Effector memory CD4-positive, alpha-beta T cell (primary cell): ENCODE results near the gene BRD1.

Experiments
- DNase-seq, 3 donors: peaks; one replicate each; pipeline ENCODE4 v3.0.0-alpha.2; 2020
- H3K27ac ChIP-seq: 2 replicates; pipeline ENCODE4 v1.7.0; 2013; ENCODE audit warnings: mild to moderate bottlenecking, low read length, moderate library complexity; ENCODE audit not compliant: insufficient read depth, poor library complexity, severe bottlenecking
- H3K27me3 ChIP-seq: replicated peaks from 2 replicates; pipeline ENCODE4 v1.7.0; 2013; ENCODE audit warnings: mild to moderate bottlenecking, low read length; ENCODE audit not compliant: insufficient read depth, control insufficient read depth, poor library complexity, severe bottlenecking
- H3K36me3 ChIP-seq: 2 replicates; pipeline ENCODE4 v1.7.0; 2013; ENCODE audit warnings: mild to moderate bottlenecking, low read length, moderate library complexity; ENCODE audit not compliant: control insufficient read depth, insufficient read depth
- H3K4me1 ChIP-seq: 2 replicates; pipeline ENCODE4 v1.7.0; 2013; ENCODE audit warnings: low read length, mild to moderate bottlenecking; ENCODE audit not compliant: control insufficient read depth, insufficient read depth, poor library complexity, severe bottlenecking
- H3K4me3 ChIP-seq: 2 replicates; pipeline ENCODE4 v1.7.0; 2013; ENCODE audit warnings: low read length, low read depth, mild to moderate bottlenecking; ENCODE audit not compliant: insufficient read depth, poor library complexity, severe bottlenecking
- H3K9me3 ChIP-seq: 2 replicates; pipeline ENCODE4 v1.7.0; 2013; ENCODE audit warnings: mild to moderate bottlenecking, low read length, moderate library complexity; ENCODE audit not compliant: control insufficient read depth

Gene BRD1

GRCh38 chr22:49724030-49724892 lies 103.4 kb downstream of the BRD1 start:
- no peak overlapping the region for H3K27ac ChIP-seq
- H3K27me3 ChIP-seq = peaks cover 5% of the 10 kb centered on the region
- peak in 1 of 3 donors; percentile 20 for DNase-seq
- no peaks in the 10 kb centered on the region for H3K36me3 ChIP-seq
- no peaks in the 10 kb centered on the region for H3K4me1 ChIP-seq
- peak overlapping the region; percentile 66 for H3K4me3 ChIP-seq
- no peaks in the 10 kb centered on the region for H3K9me3 ChIP-seq

- Histone ChIP-seq H3K4me3 (no peak overlapping the region), H3K9me3 (no peaks in the 10 kb centered on the region), H3K4me1 (no peaks in the 10 kb centered on the region), H3K27me3 (peaks cover 5% of the 10 kb centered on the region), H3K27ac (no peak overlapping the region), H3K36me3 (no peaks in the 10 kb centered on the region)
- no peak for DNase-seq
These were observed 104.1 kb downstream of the BRD1 start for GRCh38 chr22:49723478-49724029.
